Measurements from ENCODE around the gene TIMP4.

TIMP4 gene

GRCh38 chr3:12155828-12156227 lies 2.9 kb downstream of the TIMP4 start:
- no peak for DNase-seq (ENCODE audit: insufficient read length, low spot score)
- FAIRE-seq, result no peak
- no peak for TF ChIP-seq POU2F2 (IDR thresholded peaks at IDR 0.05; ENCODE audit: low read depth, low read length)
- no peak for TF ChIP-seq SPI1 (IDR thresholded peaks at IDR 0.05; ENCODE audit: low read depth, low read length)
- TF ChIP-seq POLR2AphosphoS5 (IDR thresholded peaks at IDR 0.05; ENCODE audit: low read depth, low read length), result no peak
- no peak for TF ChIP-seq TAF1 (IDR thresholded peaks at IDR 0.05; ENCODE audit: low read depth, low read length)
- TF ChIP-seq PAX5 (IDR thresholded peaks at IDR 0.05; ENCODE audit: insufficient read depth, low read length, severe bottlenecking), result no peak
- no peak for TF ChIP-seq POLR2A (IDR thresholded peaks at IDR 0.05; ENCODE audit: low read depth, low read length)

GRCh38 chr3:12155264-12155663 lies 3.4 kb downstream of the TIMP4 start:
- no peak for TF ChIP-seq POLR2AphosphoS5 (IDR thresholded peaks at IDR 0.05; ENCODE audit: low read depth, low read length)
- TF ChIP-seq SPI1 (IDR thresholded peaks at IDR 0.05; ENCODE audit: low read depth, low read length), result no peak
- no peak for TF ChIP-seq PAX5 (IDR thresholded peaks at IDR 0.05; ENCODE audit: insufficient read depth, low read length, severe bottlenecking)
- no peak for TF ChIP-seq POU2F2 (IDR thresholded peaks at IDR 0.05; ENCODE audit: low read depth, low read length)
- TF ChIP-seq POLR2A (IDR thresholded peaks at IDR 0.05; ENCODE audit: low read depth, low read length), result no peak
- no peak for TF ChIP-seq TAF1 (IDR thresholded peaks at IDR 0.05; ENCODE audit: low read depth, low read length)
- DNase-seq (ENCODE audit: insufficient read length, low spot score), result no peak
- no peak for FAIRE-seq

GRCh38 chr3:12154151-12154550 lies 4.6 kb downstream of the TIMP4 start:
- no peak for DNase-seq (ENCODE audit: insufficient read length, low spot score)
- TF ChIP-seq PAX5 (IDR thresholded peaks at IDR 0.05; ENCODE audit: insufficient read depth, low read length, severe bottlenecking), result no peak
- no peak for FAIRE-seq

GRCh38 chr3:12150112-12150511 lies 8.6 kb downstream of the TIMP4 start:
- TF ChIP-seq POLR2A (IDR thresholded peaks at IDR 0.05; ENCODE audit: low read depth, low read length) (no peak), POU2F2 (IDR thresholded peaks at IDR 0.05; ENCODE audit: low read depth, low read length) (no peak), TAF1 (IDR thresholded peaks at IDR 0.05; ENCODE audit: low read depth, low read length) (no peak), PAX5 (IDR thresholded peaks at IDR 0.05; ENCODE audit: insufficient read depth, low read length, severe bottlenecking) (no peak), SPI1 (IDR thresholded peaks at IDR 0.05; ENCODE audit: low read depth, low read length) (no peak), POLR2AphosphoS5 (IDR thresholded peaks at IDR 0.05; ENCODE audit: low read depth, low read length) (no peak)
- FAIRE-seq (no peak), DNase-seq (ENCODE audit: insufficient read length, low spot score) (no peak)

- FAIRE-seq (no peak), DNase-seq (ENCODE audit: insufficient read length, low spot score) (no peak)
- TF ChIP-seq PAX5 (IDR thresholded peaks at IDR 0.05; ENCODE audit: insufficient read depth, low read length, severe bottlenecking), result no peak
Measured at GRCh38 chr3:12149029-12149428, 9.7 kb downstream of the TIMP4 start.

- TF ChIP-seq PAX5 (IDR thresholded peaks at IDR 0.05; ENCODE audit: insufficient read depth, low read length, severe bottlenecking) (no peak), POLR2A (IDR thresholded peaks at IDR 0.05; ENCODE audit: low read depth, low read length) (no peak), TAF1 (IDR thresholded peaks at IDR 0.05; ENCODE audit: low read depth, low read length) (no peak), POU2F2 (IDR thresholded peaks at IDR 0.05; ENCODE audit: low read depth, low read length) (no peak), SPI1 (IDR thresholded peaks at IDR 0.05; ENCODE audit: low read depth, low read length) (no peak), POLR2AphosphoS5 (IDR thresholded peaks at IDR 0.05; ENCODE audit: low read depth, low read length) (no peak)
- DNase-seq (ENCODE audit: insufficient read length, low spot score) (no peak), FAIRE-seq (no peak)
Measured at GRCh38 chr3:12148183-12148940, 10.3 kb downstream of the TIMP4 start.

GRCh38 chr3:12147049-12147780 lies 11.5 kb downstream of the TIMP4 start:
- FAIRE-seq (no peak), DNase-seq (ENCODE audit: insufficient read length, low spot score) (no peak)
- TF ChIP-seq TAF1 (IDR thresholded peaks at IDR 0.05; ENCODE audit: low read depth, low read length), result no peak
- TF ChIP-seq SPI1 (IDR thresholded peaks at IDR 0.05; ENCODE audit: low read depth, low read length), result no peak
- no peak for TF ChIP-seq POLR2AphosphoS5 (IDR thresholded peaks at IDR 0.05; ENCODE audit: low read depth, low read length)
- TF ChIP-seq POU2F2 (IDR thresholded peaks at IDR 0.05; ENCODE audit: low read depth, low read length), result no peak
- TF ChIP-seq PAX5 (IDR thresholded peaks at IDR 0.05; ENCODE audit: insufficient read depth, low read length, severe bottlenecking), result no peak
- no peak for TF ChIP-seq POLR2A (IDR thresholded peaks at IDR 0.05; ENCODE audit: low read depth, low read length)

- no peak for DNase-seq (ENCODE audit: insufficient read length, low spot score)
- TF ChIP-seq POLR2AphosphoS5 (IDR thresholded peaks at IDR 0.05; ENCODE audit: low read depth, low read length) (no peak), PAX5 (IDR thresholded peaks at IDR 0.05; ENCODE audit: insufficient read depth, low read length, severe bottlenecking) (no peak), POLR2A (IDR thresholded peaks at IDR 0.05; ENCODE audit: low read depth, low read length) (no peak), SPI1 (IDR thresholded peaks at IDR 0.05; ENCODE audit: low read depth, low read length) (no peak), TAF1 (IDR thresholded peaks at IDR 0.05; ENCODE audit: low read depth, low read length) (no peak), POU2F2 (IDR thresholded peaks at IDR 0.05; ENCODE audit: low read depth, low read length) (no peak)
- no peak for FAIRE-seq
Measured at GRCh38 chr3:12143949-12144504, 14.7 kb downstream of the TIMP4 start.

- TF ChIP-seq SPI1 (IDR thresholded peaks at IDR 0.05; ENCODE audit: low read depth, low read length) (no peak), POU2F2 (IDR thresholded peaks at IDR 0.05; ENCODE audit: low read depth, low read length) (no peak), TAF1 (IDR thresholded peaks at IDR 0.05; ENCODE audit: low read depth, low read length) (no peak), POLR2AphosphoS5 (IDR thresholded peaks at IDR 0.05; ENCODE audit: low read depth, low read length) (no peak), POLR2A (IDR thresholded peaks at IDR 0.05; ENCODE audit: low read depth, low read length) (no peak), PAX5 (IDR thresholded peaks at IDR 0.05; ENCODE audit: insufficient read depth, low read length, severe bottlenecking) (no peak)
- FAIRE-seq (no peak), DNase-seq (ENCODE audit: insufficient read length, low spot score) (no peak)
Measured at GRCh38 chr3:12142476-12142875, 16.2 kb downstream of the TIMP4 start.

Data from GM12891 (cell line).